ENCODE data around the gene ZNF670. TPM values are rescaled to one million over a fixed set of nuclear protein-coding genes. Genes with fewer than 3 reads are reported as not detected.

ZNF670 gene
- total and polyA plus RNA-seq, 9 of the 15 experiments (the other 6 are each of a cell fraction or from before 2014, with no cell fraction given) = 7.1 to 23.4 (median 11.8) TPM

- no peak; the same call in 1 of the 2 replicates for TF ChIP-seq NFIC (IDR thresholded peaks at IDR 0.05)
- no peak for TF ChIP-seq FOXA1 (IDR thresholded peaks at IDR 0.05; ENCODE audit: borderline replicate concordance)
- TF ChIP-seq HINFP (tag; conservative IDR thresholded peaks at IDR 0.05; ENCODE audit: low read depth) = no peak
- TF ChIP-seq ZNF318 (IDR thresholded peaks at IDR 0.05; ENCODE audit: borderline replicate concordance in 1 of 2, low read depth in 1 of 2) = no peak
- peak; percentile 18; the same call in 1 of the 2 replicates for TF ChIP-seq ZNF707 (CRISPR knock-in tag; conservative IDR thresholded peaks at IDR 0.05)
- no peak for TF ChIP-seq HIVEP1 (CRISPR knock-in tag; IDR thresholded peaks at IDR 0.05)
- TF ChIP-seq POLR3A (IDR thresholded peaks at IDR 0.05; ENCODE audit: borderline replicate concordance, extremely low read depth, insufficient read depth, insufficient read length) = no peak
These were observed at the start of gene ZNF670 (continued) for GRCh38 chr1:247078258-247079140.

Measured in K562 (cell line).